HL-60 (cell line): Measurements from ENCODE around the gene MYL7.

Experiments
- GABPA ChIP-seq: IDR thresholded peaks from 2 replicates; pipeline ENCODE4 v1.6.1; 2012; ENCODE audit warnings: low read depth
- POLR2AphosphoS5 ChIP-seq: IDR thresholded peaks from 2 replicates; pipeline ENCODE4 v1.6.1; 2012; ENCODE audit warnings: low read depth
- REST ChIP-seq: IDR thresholded peaks from 2 replicates; pipeline ENCODE4 v1.6.1; 2012; ENCODE audit warnings: low read depth; ENCODE audit not compliant: insufficient replicate concordance
- TF ChIP-seq, protein P1 (sequence below): IDR thresholded peaks from one replicate; pipeline ENCODE4 v1.5.1; 2011; ENCODE audit warnings: low read length, control low read depth, inconsistent platforms; ENCODE audit not compliant: insufficient read depth

DNA sequence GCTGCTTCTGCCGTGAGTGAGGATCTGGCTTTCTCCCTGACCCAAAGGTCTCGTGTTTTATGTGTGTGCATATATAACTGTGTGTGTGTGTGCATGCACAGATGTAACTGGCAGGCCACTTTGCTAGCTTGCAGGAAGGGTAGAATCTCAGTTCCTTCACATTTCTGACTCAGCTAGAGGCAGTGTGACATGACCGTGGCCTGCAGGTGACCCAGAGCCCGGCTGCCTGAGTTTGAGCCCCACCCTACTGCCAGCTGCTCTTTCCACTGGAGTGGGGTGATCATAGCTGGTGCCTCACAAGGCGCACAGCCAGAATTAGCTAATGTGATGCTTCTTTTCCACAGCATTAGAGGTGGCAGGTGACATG is 9.3 kb upstream of the MYL7 start:
- TF ChIP-seq, protein P1, sequence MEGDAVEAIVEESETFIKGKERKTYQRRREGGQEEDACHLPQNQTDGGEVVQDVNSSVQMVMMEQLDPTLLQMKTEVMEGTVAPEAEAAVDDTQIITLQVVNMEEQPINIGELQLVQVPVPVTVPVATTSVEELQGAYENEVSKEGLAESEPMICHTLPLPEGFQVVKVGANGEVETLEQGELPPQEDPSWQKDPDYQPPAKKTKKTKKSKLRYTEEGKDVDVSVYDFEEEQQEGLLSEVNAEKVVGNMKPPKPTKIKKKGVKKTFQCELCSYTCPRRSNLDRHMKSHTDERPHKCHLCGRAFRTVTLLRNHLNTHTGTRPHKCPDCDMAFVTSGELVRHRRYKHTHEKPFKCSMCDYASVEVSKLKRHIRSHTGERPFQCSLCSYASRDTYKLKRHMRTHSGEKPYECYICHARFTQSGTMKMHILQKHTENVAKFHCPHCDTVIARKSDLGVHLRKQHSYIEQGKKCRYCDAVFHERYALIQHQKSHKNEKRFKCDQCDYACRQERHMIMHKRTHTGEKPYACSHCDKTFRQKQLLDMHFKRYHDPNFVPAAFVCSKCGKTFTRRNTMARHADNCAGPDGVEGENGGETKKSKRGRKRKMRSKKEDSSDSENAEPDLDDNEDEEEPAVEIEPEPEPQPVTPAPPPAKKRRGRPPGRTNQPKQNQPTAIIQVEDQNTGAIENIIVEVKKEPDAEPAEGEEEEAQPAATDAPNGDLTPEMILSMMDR, result no peak
- no peak for TF ChIP-seq REST
- TF ChIP-seq POLR2AphosphoS5, result no peak
- TF ChIP-seq GABPA, result no peak
